ENCODE results near the gene MLH1.

- no peak for TF ChIP-seq CTCF (conservative IDR thresholded peaks at IDR 0.05; ENCODE audit: low read length)
- no peak for TF ChIP-seq EZH2phosphoT487 (IDR thresholded peaks at IDR 0.05; ENCODE audit: borderline replicate concordance, low read depth, low read length)
Measured at GRCh38 chr3:36981006-36981405, 12.3 kb upstream of the MLH1 start.
